ENCODE measurements around the gene COL28A1. TPM values are rescaled to one million over a fixed set of nuclear protein-coding genes. Genes with fewer than 3 reads are reported as not detected.

Gene COL28A1
- total RNA-seq, 1 experiment from 2014 or later: not detected

Other genes starting within 250 kb of the COL28A1 start
- gene MIOS, start 31.0 kb upstream of the COL28A1 start, total RNA-seq (2014; rRNA removed; shearing (Covaris generic)): 33.3 and 36.9 TPM in 2 replicates
- 19.3 and 19.5 TPM in 2 replicates for gene UMAD1, start 104.9 kb upstream of the COL28A1 start, total RNA-seq (2014; rRNA removed; shearing (Covaris generic))
- 48.5 and 55.2 TPM in 2 replicates for gene RPA3, start 182.7 kb upstream of the COL28A1 start, total RNA-seq (2014; rRNA removed; shearing (Covaris generic))